GM21390 (cell line): ENCODE data around the gene GPLD1.

Experiments
- ATAC-seq: cut with Tn5 transposase; IDR thresholded peaks from one replicate; pipeline ENCODE4 v1.9.1; 2021; ENCODE audit not compliant: unreplicated experiment

GPLD1 gene

DNA sequence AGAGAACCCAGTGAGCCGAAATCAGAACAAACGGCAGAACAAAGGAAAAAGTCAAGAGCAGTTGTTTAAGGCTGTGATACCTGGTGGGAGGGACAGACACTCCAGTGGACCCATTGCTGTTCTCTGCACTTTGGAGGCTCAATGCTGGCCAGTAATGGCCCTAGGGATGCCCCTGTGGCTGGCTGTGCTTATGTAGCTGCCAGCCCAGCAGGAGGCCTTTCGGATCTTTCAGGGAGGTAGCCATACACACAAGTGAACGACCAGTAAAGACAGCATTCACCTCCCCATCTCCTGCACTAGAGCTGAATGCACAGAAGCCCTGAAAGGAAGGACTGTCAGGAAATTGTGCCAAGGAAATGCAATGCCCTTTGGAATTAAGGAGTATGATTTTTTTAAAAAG lies 34.3 kb downstream of the GPLD1 start:
- ATAC-seq, result no peak

- no peak for ATAC-seq
Measured at GRCh38 chr6:24454452-24454851, 34.9 kb downstream of the GPLD1 start.

DNA sequence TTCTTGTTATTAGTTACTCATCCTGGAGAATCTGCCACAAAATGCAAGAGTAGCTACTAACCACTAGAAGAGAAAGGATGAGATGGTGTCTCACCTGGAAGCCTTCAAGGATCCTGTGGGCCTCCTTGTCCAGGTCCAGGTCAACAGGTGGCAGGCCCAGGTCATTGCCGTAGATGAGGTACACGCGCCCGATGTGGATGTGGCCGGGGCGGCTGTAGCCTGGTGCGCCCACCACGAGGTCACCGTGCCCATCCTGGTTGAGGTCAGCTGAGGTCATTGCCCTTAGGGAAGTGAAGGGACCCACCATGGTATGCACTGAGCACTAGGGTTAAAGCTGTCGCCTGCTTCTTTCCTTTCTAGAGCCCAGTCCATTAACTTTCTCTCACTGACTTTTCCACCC lies 35.5 kb downstream of the GPLD1 start:
- ATAC-seq, result no peak

DNA sequence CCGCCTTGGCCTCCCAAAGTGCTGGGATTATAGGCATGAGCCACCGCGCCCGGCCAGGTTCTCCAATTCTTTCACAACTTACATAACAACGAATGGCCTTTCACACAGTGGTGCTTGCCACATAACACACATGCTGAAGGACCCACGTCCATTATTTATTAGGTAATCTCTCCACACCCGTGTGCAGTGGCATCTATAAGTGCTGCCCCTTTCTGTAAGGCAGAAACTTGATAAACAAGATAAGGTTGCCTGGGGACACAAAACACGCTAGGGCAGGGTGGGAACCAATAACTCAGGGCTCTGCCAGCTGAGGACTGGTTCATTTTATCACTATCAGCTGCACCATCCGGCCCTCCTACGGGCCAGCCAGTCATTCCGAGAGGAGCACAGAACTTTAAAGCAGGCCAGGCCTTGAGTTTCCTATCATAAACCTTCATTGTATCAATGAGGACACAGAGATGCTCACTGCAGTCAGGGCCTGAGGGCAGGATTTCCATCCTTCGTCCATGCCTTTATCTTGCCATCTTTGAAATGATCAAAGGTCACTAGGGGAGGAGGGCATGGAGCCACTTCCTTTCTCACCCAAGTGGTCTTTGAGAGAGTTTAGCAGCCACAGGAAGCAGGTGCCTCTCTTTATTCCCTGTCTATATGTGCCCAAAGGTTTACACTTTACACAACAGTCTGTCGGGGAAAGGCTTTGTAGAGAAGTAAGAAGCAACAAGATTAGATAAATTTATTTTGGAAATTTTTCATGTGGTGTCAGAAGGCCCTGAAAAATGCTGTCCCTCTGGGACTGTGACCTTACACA lies 37.6 kb downstream of the GPLD1 start:
- ATAC-seq, result no peak

DNA sequence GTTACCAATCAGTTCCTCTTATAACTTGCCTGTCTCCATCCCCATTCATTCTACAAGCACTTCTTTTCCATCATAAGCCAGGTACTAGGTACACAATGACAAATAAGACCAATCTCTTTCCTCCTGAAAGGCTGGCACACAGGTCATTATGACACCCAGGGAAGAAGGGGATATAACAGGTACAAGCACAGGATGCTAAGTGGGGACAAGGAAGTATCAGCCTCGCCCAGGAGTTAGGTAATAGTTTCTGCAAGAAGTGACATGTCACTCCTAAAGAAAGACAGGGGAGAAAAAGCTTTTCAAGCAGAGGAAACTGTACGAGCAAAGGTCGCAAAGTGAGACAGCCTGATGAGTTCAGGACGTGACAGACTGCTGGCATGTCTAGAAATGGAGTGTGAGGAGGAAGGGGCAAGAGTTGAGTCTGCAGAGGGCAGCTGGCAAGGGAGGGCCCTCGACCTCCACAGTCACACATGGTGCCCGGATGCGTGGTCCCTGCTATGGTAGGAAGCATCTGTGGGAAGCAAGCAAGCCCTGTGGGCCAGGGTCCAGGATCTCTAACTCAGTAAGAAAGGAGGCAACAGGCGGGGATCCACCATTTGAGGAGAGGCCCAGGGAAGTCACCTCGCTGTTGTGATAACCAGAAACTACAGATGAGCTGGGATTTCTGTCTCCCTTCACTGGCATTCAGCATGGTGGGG lies 40.4 kb downstream of the GPLD1 start:
- ATAC-seq, result no peak

DNA sequence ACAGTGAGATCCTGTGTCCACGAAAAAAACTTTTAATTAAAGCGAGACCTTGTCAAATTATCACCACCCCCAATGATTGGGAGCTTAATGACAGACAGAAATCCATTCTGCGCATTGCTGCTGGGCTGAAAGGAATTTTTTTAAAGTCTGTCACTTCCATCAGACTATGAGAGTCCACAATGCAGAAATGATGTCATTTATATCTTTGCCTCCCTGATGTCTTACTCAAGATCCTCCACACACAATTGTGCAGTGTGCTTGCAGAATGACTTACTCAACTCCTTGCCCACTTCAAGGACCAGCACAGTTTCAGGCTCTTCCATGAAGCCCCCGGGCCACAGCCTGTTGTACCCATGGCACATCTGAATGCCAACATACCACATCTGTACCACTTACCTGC lies 41.0 kb downstream of the GPLD1 start:
- no peak for ATAC-seq

DNA sequence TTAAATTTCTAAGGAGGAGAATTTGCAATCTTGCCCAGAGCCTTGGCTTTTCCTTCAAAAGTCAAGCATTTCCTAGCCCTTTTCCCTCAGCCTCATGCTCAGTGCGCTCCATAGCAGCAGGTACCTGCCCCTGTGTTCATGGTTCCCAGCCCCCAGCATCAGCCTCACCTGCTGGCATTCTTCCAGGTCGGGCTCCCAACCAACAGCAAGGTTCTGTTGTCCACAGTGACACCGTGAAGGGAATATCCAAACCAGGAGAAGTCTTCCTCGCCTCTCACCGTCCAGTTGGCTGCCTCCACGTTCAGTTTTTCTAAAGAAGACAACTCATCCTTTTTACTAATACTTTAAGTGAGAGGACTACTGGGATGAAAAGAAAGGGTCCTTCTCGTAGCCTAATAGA lies 42.7 kb downstream of the GPLD1 start:
- no peak for ATAC-seq

GRCh38 chr6:24445704-24446103 lies 43.7 kb downstream of the GPLD1 start:
- no peak for ATAC-seq

DNA sequence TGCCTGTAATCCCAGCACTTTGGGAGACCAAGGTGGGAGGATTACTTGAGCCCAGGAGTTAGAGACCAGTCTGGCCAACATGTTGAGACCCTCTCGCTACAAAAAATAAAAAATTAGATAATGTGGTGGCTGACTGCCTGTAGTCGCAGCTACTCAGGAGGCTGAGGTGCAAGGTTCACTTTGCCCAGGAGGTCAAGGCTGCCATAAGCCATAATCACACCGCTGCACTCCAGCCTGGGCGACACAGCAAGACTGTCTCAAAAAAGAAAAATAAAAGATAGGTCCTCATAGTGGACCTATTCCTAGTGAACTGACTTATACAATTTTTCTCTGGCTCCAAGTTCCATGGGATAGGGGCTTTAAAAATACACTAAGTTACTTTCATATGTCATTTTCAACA lies 44.8 kb downstream of the GPLD1 start:
- ATAC-seq, result no peak

DNA sequence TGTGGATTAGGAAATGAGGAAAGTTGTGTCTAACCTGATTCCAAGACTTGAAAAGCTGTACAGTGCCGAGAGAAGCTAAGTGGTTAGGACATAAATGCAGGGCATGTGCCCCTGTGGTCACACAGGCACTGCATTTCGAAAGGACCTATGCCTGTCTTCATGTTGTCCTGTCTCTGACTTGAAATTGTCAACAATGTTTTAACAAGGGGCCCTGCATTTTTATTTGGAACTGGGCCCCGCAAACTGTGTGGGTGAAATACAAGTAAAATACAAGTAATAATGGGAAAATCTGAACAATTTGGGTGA lies 47.8 kb downstream of the GPLD1 start:
- no peak for ATAC-seq

DNA sequence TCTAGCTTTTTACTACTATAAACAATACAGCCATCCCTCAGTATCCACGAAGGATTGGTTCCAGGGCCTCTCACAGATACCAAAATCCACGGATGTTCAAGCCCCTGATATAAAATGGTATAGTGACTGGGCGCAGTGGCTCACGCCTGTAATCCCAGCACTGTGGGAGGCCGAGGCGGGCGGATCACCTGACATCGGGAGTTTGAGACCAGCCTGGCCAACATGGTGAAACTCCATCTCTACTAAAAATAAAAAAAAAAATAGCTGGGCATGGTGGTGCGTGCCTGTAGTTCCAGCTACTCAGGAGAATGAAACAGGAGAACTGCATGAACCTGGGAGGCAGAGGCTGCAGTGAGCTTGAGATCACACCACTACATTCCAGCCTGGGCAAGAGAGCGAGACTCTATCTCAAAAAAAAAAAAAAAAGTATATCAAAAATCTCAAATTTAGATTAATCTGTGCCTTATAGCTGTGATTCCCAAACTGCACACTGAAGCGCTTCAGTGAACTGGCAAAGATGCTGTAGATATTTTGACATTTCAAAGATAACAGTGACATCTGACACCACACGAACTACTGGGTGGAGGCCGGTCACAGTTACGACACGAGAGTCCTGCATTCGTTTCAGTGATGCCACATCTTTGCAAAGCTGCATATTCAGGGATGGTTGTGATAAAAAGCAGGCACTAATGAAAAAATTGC lies 48.3 kb downstream of the GPLD1 start:
- ATAC-seq, result no peak

DNA sequence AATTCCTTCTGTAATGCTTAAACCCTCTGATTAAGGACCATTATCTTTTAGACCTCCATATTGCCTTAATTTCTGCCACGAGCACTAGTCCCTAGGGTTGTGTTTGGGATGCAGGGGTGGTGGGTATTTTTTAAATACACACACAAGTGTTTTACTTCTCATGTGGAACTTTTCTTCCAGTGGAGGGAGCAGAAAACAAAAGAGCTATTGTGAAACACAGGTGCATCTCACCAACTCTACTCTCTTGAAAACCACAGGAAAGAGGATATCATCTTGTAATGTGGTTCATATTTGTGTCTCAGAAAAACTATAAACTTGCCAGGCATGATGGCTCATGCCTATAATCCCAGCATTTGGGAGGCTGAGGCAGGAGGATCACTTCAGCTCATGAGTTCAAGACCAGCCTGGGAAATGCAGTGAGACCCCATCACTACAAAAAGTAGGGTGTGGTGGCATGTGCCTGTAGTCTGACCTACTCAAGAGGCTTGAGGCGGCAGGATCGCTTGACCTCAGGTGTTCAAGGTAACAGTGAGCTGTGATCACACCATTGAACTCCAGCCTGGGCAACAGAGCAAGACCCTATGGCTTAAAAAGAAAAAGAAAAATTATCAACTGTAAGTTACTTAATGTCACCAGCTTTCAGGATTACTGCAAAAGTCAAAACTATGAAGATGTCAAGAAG lies 49.4 kb downstream of the GPLD1 start:
- ATAC-seq, result no peak

- no peak for ATAC-seq
Measured at GRCh38 chr6:24436979-24437378, 52.4 kb downstream of the GPLD1 start.

- ATAC-seq, result no peak
Measured at GRCh38 chr6:24432611-24433010, 56.8 kb downstream of the GPLD1 start.

GRCh38 chr6:24431045-24431451 lies 58.3 kb downstream of the GPLD1 start:
- ATAC-seq, result peak; percentile 56

- ATAC-seq, result no peak
Measured at GRCh38 chr6:24430086-24430485, 59.3 kb downstream of the GPLD1 start.

- ATAC-seq, result no peak
Measured at GRCh38 chr6:24429146-24429545, 60.2 kb downstream of the GPLD1 start.

- no peak for ATAC-seq
Measured at GRCh38 chr6:24428615-24429014, 60.8 kb downstream of the GPLD1 start.

DNA sequence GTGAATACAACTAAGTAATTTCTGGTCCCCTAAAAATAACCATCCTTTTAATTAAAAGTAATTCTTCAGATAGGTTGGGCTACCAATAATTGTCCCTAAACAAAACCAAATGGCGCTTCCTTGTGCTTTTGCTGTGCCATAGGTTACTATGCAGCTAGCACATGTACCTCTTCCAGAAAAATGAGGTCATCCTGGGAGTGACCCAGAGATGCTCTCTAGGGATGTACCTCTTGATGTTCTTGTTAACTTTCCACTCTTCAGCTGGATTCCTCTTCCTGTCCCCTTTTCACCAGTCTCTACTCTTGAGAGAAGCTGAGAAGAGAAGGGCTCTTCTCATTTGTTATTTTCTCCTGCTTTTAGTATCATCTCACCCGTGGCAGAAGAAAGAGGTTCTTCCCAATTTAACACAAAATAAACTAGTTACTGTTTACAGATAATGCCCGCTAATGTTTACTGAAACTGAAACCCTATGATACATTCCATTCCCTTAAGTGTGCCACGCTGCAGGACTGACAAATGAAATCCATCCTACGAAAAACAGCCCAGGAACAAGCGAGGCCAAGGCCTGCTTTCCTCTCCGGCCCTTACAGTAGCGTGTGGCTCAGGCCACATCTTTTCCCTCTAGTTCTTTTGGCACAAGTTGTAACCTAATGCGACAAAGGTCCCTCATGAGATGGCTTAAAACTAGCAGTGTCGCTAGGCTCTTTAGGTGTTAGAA lies 62.5 kb downstream of the GPLD1 start:
- no peak for ATAC-seq

GRCh38 chr6:24425091-24425490 lies 64.3 kb downstream of the GPLD1 start:
- no peak for ATAC-seq

GRCh38 chr6:24419526-24419925 lies 69.9 kb downstream of the GPLD1 start:
- no peak for ATAC-seq
